ENCODE data around the gene RANGRF.

The RANGRF gene

DNA sequence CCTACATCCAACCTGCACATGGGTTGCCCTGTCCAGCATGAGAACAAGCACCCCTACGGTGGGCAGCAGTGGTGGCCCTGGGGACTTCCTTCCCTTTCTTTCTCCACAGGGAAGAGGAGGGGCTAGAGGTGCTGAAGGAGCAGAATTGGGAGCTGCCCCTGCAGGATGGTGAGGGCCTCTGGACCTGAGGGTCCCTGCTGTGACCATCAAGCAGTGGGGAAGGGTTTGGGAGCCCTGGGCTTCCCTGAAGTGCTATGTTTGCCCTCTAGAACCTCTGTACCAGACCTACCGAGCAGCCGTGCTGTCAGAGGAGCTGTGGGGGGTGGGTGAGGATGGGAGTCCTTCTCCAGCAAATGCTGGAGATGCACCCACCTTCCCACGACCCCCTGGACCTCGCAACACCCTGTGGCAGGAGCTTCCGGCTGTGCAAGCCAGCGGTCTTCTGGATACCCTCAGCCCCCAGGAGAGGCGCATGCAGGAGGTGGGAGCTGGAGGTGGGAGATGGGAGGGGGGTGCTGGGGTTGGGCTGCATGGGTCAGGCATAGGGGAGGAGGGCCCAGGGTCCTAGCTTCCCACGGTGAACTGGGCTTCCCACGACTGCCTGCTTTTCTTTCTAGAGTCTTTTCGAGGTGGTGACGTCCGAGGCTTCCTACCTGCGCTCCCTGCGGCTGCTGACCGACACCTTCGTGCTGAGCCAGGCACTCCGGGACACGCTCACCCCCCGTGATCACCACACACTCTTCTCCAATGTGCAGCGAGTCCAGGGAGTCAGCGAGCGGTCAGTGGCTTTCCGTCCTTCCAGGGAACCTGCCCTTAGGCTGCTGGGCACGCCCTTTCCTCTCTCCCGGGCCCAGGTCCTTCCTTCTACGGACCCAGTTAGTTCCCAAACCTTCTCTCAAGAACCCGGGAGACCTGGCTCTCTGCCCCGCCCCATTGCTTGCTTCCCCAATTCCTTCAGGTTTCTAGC lies 26.6 kb downstream of the RANGRF start:
- DNase-seq (ENCODE audit: low spot score), result no peak

DNA sequence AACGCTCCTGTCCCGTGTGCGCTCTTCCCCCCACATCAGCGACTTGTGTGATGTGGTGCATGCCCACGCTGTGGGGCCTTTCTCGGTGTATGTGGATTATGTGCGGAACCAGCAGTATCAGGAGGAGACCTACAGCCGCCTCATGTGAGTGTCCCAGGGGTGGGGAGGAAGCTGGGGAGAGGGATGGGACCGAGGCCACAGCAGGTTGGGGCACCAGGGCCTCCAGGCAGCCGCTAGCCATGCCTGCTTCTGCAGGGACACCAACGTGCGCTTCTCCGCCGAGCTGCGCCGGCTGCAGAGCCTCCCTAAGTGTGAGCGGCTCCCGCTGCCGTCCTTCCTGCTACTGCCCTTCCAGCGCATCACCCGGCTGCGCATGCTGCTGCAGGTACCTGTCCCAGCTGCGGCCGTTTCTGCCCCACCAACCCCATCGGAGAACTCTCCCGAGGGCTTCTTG lies 27.3 kb downstream of the RANGRF start:
- no peak for DNase-seq (ENCODE audit: low spot score)

DNA sequence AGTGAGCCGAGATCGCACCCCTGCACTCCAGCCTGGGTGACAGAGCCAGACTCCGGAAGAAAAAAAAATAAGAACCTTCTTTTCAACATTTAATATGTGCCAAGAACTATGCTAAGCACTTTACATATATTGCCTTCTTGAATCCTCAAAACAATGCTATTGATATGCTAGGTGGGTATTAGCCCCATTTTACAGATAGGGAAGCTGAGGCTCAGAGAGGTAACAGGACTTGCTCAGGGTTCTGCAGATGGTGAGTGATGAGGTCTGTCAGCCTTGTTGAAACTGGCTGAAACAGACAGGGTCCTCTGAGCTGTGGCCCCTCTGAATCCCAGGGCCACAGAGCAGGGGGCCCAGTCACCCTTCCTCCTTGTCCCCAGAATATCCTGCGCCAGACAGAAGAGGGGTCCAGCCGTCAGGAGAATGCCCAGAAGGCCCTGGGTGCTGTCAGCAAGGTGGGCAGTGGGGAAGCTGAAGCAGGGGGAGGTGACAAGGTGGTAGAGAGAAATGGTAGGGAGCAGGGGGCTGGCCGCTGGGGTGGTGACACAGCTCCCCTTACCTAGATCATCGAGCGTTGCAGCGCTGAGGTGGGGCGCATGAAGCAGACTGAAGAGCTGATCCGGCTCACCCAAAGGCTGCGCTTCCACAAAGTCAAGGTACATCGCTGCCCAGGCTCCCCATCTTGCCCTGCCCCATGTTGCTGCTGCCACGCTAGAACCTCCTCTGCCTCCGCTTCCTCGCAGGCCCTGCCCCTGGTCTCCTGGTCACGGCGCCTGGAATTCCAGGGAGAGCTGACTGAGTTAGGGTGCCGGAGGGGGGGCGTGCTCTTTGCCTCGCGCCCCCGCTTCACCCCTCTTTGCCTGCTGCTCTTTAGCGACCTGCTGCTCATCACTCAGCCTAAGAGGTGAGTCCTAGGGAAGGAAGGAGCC lies 29.8 kb downstream of the RANGRF start:
- no peak for DNase-seq (ENCODE audit: low spot score)

DNA sequence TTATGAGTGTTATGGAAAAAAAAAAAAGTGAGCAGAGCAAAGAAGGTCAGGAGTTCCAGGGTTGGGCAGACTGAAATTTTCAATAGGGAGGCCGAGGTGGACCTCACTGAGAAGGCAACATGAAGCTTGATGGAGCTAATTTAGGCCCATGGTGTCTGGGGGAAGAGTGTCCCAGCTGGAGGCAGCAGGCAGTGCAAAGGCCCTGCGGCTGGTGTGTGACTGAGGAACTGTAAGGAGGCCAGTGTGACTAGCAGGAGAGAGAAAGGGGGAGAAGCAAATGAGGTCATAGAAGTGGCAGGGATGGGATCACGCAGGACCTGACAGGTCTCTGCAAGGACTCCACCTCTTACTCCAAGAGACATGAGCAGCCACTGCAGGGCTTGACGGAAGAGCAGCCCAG lies 31.8 kb downstream of the RANGRF start:
- DNase-seq (ENCODE audit: low spot score), result no peak

DNA sequence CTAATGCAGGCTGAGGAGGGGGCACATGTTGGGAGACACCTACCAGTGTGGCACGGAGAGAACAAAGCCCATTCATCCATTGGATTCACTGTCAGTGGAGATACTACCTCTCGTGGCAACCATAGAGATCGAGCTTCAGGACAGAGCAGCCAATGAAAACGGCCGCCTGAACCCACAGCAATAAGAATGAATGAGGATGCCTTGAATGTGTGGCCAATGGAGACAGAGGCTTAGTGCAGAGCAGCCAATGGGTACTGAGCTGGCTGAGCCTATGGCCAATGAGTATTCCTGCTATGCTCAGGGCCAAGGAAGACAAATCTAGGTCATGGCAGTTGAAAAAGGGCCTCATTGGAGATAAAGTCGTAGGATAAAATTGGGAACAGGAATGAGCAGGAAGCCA lies 32.5 kb downstream of the RANGRF start:
- no peak for DNase-seq (ENCODE audit: low spot score)

DNA sequence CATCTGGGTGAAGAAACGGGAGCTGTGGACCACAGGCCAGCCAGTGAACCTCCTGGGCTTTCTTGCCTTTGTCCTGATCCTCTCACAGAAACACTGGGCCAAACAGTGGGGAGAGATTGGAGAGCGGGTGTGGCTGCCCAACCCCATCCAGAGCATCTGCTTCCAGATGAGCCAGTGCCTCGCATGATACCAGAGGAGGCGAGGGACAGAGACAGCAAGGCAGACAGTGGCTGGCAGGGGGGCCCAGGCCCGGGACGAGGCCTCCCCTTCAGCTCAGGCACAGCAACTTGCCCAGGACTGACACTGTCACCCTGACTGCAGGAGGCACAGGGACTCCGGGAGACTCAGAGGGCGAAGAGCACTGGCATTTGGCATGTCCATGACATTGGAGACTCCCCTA lies 33.6 kb downstream of the RANGRF start:
- no peak for DNase-seq (ENCODE audit: low spot score)

DNA sequence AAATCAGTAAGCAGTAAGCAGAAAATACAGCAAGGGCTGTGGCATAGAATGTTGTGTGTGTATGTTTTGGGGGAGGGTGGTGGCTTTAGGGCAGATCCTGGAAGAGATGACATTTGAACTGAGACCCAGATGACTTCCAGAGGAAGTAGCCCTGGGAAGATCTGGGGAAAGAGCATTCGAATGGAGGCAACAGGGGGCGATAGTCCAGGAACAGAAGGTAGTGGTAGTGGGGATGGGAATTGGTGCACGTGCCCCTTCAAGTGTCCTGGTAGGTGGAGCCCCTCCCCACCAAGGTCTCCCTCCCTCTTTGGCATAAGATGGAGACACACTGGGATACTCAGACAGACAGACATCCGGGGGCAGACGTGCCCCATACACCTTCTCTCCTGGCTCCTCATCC lies 35.7 kb downstream of the RANGRF start:
- no peak for DNase-seq (ENCODE audit: low spot score)

DNA sequence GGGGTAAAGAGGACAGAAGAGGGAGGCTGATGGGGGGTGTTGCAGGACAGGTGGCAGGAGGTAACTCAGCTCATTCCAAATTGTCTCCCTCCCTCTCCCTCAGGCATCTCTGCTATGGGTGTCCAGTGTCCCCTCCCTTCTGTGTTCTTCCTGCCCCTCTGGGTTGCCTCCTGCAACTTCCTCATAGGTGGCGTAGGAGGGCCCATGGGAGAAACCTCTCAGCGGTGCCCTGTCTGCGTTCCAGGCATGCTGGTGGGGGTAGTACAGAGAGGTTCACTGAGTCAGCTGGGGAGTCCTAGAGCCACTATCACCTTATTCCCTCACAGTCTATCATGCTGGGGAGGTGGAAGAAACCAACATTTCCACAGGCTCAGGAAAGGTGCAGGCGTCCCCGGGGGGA lies 36.5 kb downstream of the RANGRF start:
- DNase-seq (ENCODE audit: low spot score), result no peak

DNA sequence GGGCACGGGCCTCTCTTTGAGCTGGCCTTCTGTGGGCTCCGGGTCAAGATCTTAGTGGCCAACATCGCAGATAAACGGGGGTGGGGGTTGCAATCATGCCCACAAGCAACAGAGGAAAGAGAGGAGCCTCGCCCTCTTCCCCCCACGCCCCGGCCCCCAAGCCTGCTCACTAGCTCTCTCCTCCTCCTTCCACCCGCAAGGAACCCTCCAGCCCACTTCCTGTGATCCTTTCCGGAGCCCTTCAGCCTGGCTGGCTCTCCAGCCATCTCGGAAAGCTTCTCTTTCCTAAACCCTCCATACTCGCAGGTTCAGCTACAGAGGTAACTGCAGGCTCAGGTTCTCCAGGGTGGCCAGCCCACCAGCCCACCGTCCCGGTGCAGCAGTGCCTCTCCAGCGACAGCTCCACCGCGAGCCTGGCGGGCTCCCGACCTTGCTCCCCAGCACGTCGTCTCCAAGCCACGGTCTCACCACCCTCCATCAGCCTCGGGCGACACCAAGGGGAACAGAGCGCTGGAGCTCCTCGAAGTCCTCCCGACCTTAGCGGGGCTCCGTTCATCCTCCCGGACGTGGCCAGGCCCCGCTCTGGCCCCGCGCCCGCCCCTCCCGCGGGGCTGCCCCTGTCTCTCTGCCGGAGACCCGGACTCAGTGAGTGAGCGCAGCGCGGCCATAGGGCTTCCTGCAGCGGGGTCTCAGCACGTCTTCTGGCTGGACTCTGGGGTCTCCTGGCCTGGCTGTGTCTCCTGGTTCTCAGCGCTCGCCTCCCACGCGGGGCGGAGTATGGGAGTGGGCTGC lies 38.2 kb downstream of the RANGRF start:
- DNase-seq (ENCODE audit: low spot score), result no peak

DNA sequence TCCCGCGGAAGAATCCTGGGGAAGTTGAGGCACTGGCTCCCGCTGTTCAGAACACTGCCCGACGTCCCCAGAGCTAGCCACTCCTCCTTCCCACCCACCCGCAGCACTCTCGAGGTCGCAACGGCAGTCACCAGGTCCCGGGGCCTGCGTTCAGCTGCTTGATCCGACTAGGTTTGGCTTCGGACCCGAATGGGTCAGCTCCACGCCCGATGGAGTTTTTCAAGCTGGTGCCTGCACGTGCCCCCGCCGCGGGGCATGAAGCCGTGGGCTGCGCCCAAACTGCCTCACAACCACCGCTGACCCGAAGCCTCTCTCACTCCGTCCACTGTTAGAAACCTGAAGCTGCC lies 38.8 kb downstream of the RANGRF start:
- DNase-seq (ENCODE audit: low spot score), result no peak

DNA sequence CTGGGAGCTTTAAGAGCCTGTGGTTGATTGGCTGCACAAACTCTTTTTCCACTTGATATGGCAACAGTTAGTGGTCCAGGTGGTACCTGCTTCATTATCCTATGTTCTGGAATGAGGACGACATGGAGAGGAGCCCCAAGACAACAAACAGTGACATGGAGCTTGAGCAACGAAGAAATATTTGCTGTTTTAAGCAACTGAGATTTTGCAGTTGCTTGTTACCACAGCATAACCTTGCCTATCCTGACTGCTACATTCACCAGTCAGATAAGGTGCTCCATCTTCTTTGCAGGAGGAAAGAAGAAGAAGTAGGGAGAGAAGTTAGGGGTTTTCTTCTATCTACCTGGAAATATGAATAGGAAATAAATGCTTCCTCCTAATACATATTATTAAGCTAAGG lies 43.7 kb downstream of the RANGRF start:
- no peak for DNase-seq (ENCODE audit: low spot score)

DNA sequence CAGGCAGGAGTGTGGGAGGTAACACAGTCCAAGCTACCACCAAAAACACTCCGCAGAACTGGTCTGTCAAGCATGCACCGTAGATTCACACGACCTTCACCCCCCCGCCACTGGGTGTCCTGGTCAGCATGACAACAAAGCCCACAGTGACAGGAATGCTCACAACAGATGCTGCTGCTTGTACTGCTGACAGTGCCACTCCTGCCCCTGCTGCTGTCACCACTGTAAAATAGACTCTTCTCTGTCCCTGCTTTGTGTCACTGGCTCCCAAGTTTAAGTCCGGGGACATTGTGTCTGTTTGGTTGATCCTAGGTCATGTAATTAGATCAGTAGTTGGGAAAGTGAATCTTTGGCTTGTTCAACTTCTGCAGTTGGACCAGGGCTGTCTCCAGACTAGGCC lies 44.2 kb downstream of the RANGRF start:
- no peak for DNase-seq (ENCODE audit: low spot score)

DNA sequence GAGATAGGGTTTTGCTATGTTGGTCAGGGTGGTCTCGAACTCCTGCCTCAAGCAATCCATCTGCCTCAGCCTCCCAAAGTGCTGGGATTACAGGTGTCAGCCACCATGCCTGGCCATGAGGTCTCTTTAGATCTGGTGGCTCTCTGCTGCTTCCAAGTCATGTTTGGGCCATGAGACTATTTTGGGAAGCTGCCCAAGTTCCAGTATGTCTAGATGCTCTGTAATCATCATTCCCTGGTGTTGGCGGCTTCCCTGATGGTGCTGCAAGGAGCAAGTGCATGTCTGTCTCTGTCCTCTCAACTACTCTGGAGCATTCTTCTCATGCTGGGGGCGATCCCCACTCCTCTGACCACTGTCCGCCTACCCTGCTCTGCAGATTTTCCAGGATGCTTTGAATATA lies 44.8 kb downstream of the RANGRF start:
- no peak for DNase-seq (ENCODE audit: low spot score)

DNA sequence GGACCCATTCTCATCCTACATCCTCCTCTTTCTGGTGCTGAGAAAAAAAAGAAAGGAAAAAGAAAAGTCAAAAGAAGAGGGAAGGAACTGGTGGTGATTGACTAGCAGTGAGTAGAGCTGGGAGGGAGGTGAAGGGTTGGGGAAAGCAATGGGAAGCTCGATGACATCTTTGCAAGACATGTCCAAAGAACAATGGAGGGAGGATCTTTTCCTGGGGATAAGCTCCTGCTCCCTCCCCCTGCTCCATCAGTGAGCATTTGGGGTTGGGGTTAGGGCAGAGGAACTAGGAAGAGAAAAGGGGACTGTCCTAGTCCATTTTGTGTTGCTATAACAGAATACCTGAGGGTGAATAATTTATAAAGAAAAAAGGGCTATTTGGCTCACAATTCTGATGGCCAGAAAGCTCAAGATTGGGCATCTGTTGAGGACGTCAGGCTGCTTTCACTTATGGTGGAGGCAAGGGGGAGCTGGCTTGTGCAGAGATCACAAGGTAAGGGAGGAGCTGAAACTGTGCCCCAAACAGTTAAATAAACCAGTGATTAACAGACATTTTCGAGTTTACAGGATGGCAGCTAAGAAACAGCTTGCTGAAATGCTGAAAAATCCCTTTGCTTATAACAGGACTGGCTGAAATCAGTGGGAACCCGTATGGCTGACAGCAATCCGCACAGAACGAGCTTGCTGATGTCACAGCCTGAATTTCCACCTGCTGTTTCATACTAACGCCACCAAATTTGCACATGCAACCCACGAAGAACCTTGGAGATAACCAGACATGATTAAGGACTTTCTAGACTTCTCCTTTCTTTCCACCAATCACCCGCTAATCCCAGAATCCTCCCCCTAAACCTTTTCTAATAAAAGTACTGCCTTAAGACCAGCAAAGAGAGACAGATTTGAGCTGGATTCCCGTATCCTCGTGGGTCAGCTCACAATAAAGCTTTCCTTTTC lies 49.6 kb downstream of the RANGRF start:
- no peak for DNase-seq (ENCODE audit: low spot score)

DNA sequence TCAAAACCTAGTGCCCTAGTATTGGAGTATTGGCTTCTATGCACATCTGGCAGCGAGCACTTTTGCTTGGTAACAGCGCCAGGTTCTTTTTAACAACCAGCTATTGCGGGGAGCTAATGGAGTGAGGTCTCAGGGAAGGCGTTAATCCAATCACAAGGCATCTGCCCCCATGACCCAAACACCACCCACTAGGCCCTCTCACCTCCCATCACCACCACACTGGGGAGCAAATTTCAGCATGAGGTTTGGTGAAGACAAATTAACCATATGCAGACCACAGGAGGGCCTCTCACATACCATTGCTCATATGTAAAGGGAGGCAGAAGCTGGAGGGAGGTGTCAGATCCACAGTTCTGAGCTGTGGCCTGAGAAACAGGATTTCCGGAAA lies 50.3 kb downstream of the RANGRF start:
- no peak for DNase-seq (ENCODE audit: low spot score)

DNA sequence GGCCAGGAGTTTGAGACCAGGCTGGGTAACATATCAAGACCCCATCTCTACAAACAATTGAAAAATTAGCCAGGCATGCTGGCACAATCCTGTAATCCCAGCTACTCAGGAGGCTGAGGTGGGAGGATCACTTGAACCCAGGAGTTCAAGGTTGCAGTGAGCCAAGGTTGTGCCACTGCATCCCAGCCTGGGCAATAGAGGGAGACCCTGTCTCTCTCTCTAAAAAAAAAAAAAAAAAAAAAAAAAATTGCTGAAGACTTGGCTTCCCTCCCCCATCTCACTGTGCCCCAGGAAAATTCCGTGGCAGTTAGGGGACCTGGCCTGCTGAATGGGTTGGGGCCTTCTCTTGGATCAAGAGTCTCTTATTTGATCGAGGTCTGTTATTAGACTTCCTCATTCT lies 51.1 kb downstream of the RANGRF start, which contains the start of gene ODF4:
Gene ODF4, plus strand, starts transcription at position 301 of the 400 bp plus-strand sequence. CDS start 212 bp downstream, outside the sequence.
- no peak for DNase-seq (ENCODE audit: low spot score)
